IMR-90 (cell line): ENCODE results near the gene PLXNA4. TPM values are rescaled to one million over a fixed set of nuclear protein-coding genes. Genes with fewer than 3 reads are reported as not detected.

Source experiments
- ATAC-seq: fragments of 200-7000 bp; cut with Tn5 transposase; 2 replicates; pipeline ENCODE4 v1.9.1; 2020; ENCODE audit warnings: low read depth, mild to moderate bottlenecking, moderate library complexity
- BruUV-seq: library from RNA; stranded (reverse); fragments of 400-500 nt; replicated peaks from 2 replicates; lab custom pipeline; 2021; lab: Mats Ljungman, UMichigan
- CTCF ChIA-PET: fragments of 300-600 bp; formaldehyde crosslinking; extraction: SDS; loops from one replicate; lab custom pipeline; 2021; ENCODE audit warnings: antibody characterized with exemption; lab: Yijun Ruan, JAX
- POLR2A ChIA-PET: fragments of 300-600 bp; sonication (Branson Sonifier 250); formaldehyde crosslinking; loops from one replicate; lab custom pipeline; 2022; ENCODE audit warnings: antibody characterized with exemption; ENCODE audit not compliant: unreplicated experiment; lab: Charles Lee
- DNase-seq: peaks from one replicate; pipeline ENCODE4 v3.0.0; 2013
- H2AFZ ChIP-seq: replicated peaks from 2 replicates; pipeline ENCODE3; 2013; ENCODE audit warnings: low read length, mild to moderate bottlenecking; ENCODE audit not compliant: poor library complexity
- H2AK5ac ChIP-seq: 2 replicates; pipeline ENCODE4 v1.6.1; 2013; ENCODE audit warnings: low read depth, low read length, inconsistent platforms
- H2AK9ac ChIP-seq: replicated peaks from 2 replicates; pipeline ENCODE3; 2013; ENCODE audit warnings: mild to moderate bottlenecking, low read depth, low read length, moderate library complexity; ENCODE audit not compliant: poor library complexity
- H2BK120ac ChIP-seq: 2 replicates; pipeline ENCODE4 v1.6.1; 2013; ENCODE audit warnings: low read depth, low read length, inconsistent platforms
- H2BK15ac ChIP-seq: 3 replicates; pipeline ENCODE4 v1.6.1; 2013; ENCODE audit warnings: low read depth, low read length, inconsistent platforms
- H2BK20ac ChIP-seq: 2 replicates; pipeline ENCODE4 v1.6.1; 2013; ENCODE audit warnings: low read depth, mild to moderate bottlenecking, inconsistent platforms, low read length, moderate library complexity
- H2BK5ac ChIP-seq: 2 replicates; pipeline ENCODE4 v1.6.1; 2013; ENCODE audit warnings: mild to moderate bottlenecking, low read depth, low read length, inconsistent platforms; ENCODE audit not compliant: poor library complexity, severe bottlenecking
- H3K14ac ChIP-seq: replicated peaks from 2 replicates; pipeline ENCODE4 v1.6.1; 2013; ENCODE audit warnings: low read depth, low read length, inconsistent platforms
- H3K18ac ChIP-seq: 2 replicates; pipeline ENCODE4 v1.6.1; 2013; ENCODE audit warnings: low read depth, low read length, control low read depth
- H3K23ac ChIP-seq: 2 replicates; pipeline ENCODE4 v1.6.1; 2013; ENCODE audit warnings: low read depth, low read length, inconsistent platforms
- H3K27ac ChIP-seq: 2 replicates; pipeline ENCODE4 v1.5.1; 2013; ENCODE audit warnings: mild to moderate bottlenecking, control low read depth, low read length; ENCODE audit not compliant: insufficient read depth
- H3K27me3 ChIP-seq: 2 replicates; pipeline ENCODE4 v1.6.1; 2013; ENCODE audit warnings: low read length; ENCODE audit not compliant: control insufficient read depth, insufficient read depth
- H3K36me3 ChIP-seq: 2 replicates; pipeline ENCODE4 v1.6.1; 2013; ENCODE audit warnings: low read length, mixed read lengths; ENCODE audit not compliant: control insufficient read depth, insufficient read depth
- H3K4ac ChIP-seq: 2 replicates; pipeline ENCODE4 v1.6.1; 2013; ENCODE audit warnings: low read depth, low read length, inconsistent platforms
- H3K4me1 ChIP-seq: 2 replicates; pipeline ENCODE4 v1.6.1; 2013; ENCODE audit warnings: low read length, mixed read lengths; ENCODE audit not compliant: control insufficient read depth, insufficient read depth
- H3K4me2 ChIP-seq: 2 replicates; pipeline ENCODE4 v1.6.1; 2013; ENCODE audit warnings: low read depth, mild to moderate bottlenecking, control low read depth, low read length, moderate library complexity
- H3K4me3 ChIP-seq: 2 replicates; pipeline ENCODE4 v1.5.1; 2013; ENCODE audit warnings: low read depth, mild to moderate bottlenecking, control low read depth, low read length, moderate library complexity; ENCODE audit not compliant: insufficient read depth
- H3K56ac ChIP-seq: 2 replicates; pipeline ENCODE4 v1.6.1; 2013; ENCODE audit warnings: low read length, inconsistent platforms; ENCODE audit not compliant: insufficient read depth; ENCODE audit errors: extremely low read depth
- H3K79me1 ChIP-seq, 2 experiments: 2 replicates each; pipeline ENCODE4 v1.6.1; 2013; ENCODE audit warnings: low read length in 2 of 2, inconsistent platforms in 1 of 2, low read depth in 1 of 2
- H3K9ac ChIP-seq: 2 replicates; pipeline ENCODE4 v1.6.1; 2013; ENCODE audit warnings: low read depth, low read length, control low read depth
- H3K9me1 ChIP-seq: 2 replicates; pipeline ENCODE4 v1.6.1; 2013; ENCODE audit warnings: low read length, inconsistent platforms; ENCODE audit not compliant: insufficient read depth
- H3K9me3 ChIP-seq: 2 replicates; pipeline ENCODE4 v1.6.1; 2013; ENCODE audit warnings: low read length; ENCODE audit not compliant: control insufficient read depth, insufficient read depth
- H4K20me1 ChIP-seq: 2 replicates; pipeline ENCODE4 v1.6.1; 2013; ENCODE audit warnings: low read length, inconsistent platforms; ENCODE audit not compliant: insufficient read depth
- H4K5ac ChIP-seq: 2 replicates; pipeline ENCODE4 v1.6.1; 2013; ENCODE audit warnings: mild to moderate bottlenecking, low read depth, low read length, control low read depth
- H4K8ac ChIP-seq, 2 experiments: 2 replicates each; pipeline ENCODE4 v1.6.1; 2013; ENCODE audit warnings: low read depth in 2 of 2, low read length in 2 of 2, control low read depth in 1 of 2, inconsistent platforms in 1 of 2
- H4K91ac ChIP-seq: 2 replicates; pipeline ENCODE4 v1.6.1; 2013; ENCODE audit warnings: low read depth, low read length, inconsistent platforms; ENCODE audit not compliant: insufficient read depth
- BHLHE40 ChIP-seq: fragments of 150-350 bp; IDR thresholded peaks from 2 replicates; pipeline ENCODE4 v1.6.1; 2016; ENCODE audit warnings: mild to moderate bottlenecking, low read depth, low read length
- CEBPB ChIP-seq: IDR thresholded peaks from 2 replicates; pipeline ENCODE4 v1.6.1; 2012; ENCODE audit warnings: low read depth, low read length, improper control_type of control experiment
- FOS ChIP-seq: fragments of 150-350 bp; IDR thresholded peaks from 2 replicates; pipeline ENCODE4 v1.6.1; 2016; ENCODE audit warnings: low read depth, low read length
- MXI1 ChIP-seq: IDR thresholded peaks from 2 replicates; pipeline ENCODE4 v1.6.1; 2012; ENCODE audit warnings: low read depth, mild to moderate bottlenecking, low read length, moderate library complexity, borderline replicate concordance
- RAD21 ChIP-seq: IDR thresholded peaks from 2 replicates; pipeline ENCODE4 v1.6.1; 2012; ENCODE audit warnings: low read length, improper control_type of control experiment
- RCOR1 ChIP-seq: IDR thresholded peaks from 2 replicates; pipeline ENCODE4 v1.6.1; 2012; ENCODE audit warnings: mild to moderate bottlenecking, low read length, improper control_type of control experiment; ENCODE audit not compliant: insufficient replicate concordance
- RFX5 ChIP-seq: IDR thresholded peaks from 2 replicates; pipeline ENCODE4 v1.8.0; 2012; ENCODE audit warnings: low read depth, mild to moderate bottlenecking, low read length, moderate library complexity
- WGBS, 2 experiments: methylation state at CpG; one replicate each; pipeline versions ENCODE4 v1.1.5 to v1.1.7; 2013; ENCODE audit warnings: missing lambda C conversion rate in 2 of 2; ENCODE audit not compliant: insufficient read length in 1 of 2; ENCODE audit errors: extremely low coverage in 2 of 2; 5-methylcytosine and 5-hydroxymethylcytosine counted together
- dilution Hi-C: fragments of 300-500 bp; cut with HindIII; formaldehyde crosslinking; loops from one replicate; pipeline ENCODE4 v1.14.3; 2018; ENCODE audit warnings: low sequenced_read_pairs; ENCODE audit not compliant: unreplicated experiment
- in situ Hi-C: fragments of 300-500 bp; cut with MboI; formaldehyde crosslinking; loops from 3 replicates; pipeline ENCODE4 v1.14.3; 2019; ENCODE audit warnings: low sequenced_read_pairs, inconsistent platforms, mixed read lengths
- intact Hi-C: fragments of 100-400 bp; cut with micrococcal nuclease; formaldehyde crosslinking; loops from 2 replicates; pipeline ENCODE4 v1.10.0; 2022
- polyA plus RNA-seq, 3 experiments: library from polyadenylated mRNA; depleted of rRNA; stranded (reverse); fragments of >200 nt; gene quantifications; 2 replicates each; pipeline ENCODE4 v1.2.3, GENCODE V29; 2012; ENCODE audit warnings: low replicate concordance in 1 of 3
- total RNA-seq: library from RNA; depleted of rRNA; stranded (reverse); fragments of >200 nt; gene quantifications from 2 replicates; pipeline ENCODE4 v1.2.3, GENCODE V29; 2012
- TF ChIP-seq, protein P1 (sequence below): fragments of 150-350 bp; IDR thresholded peaks from 2 replicates; pipeline ENCODE4 v1.6.1; 2017; ENCODE audit warnings: mild to moderate bottlenecking, antibody characterized with exemption, low read length, low read depth
- TF ChIP-seq, protein P2 (sequence below): fragments of 150-350 bp; IDR thresholded peaks from 2 replicates; pipeline ENCODE4 v1.6.1; 2016; ENCODE audit warnings: low read depth, mild to moderate bottlenecking, low read length, moderate library complexity, borderline replicate concordance
- TF ChIP-seq, protein P3 (sequence below): conservative IDR thresholded peaks from 2 replicates; pipeline ENCODE4 v1.5.1; 2012; ENCODE audit warnings: mild to moderate bottlenecking, low read depth, low read length, improper control_type of control experiment

Gene PLXNA4
- total and polyA plus RNA-seq, 2 of the 4 experiments (the other 2 are of a cell fraction): under 0.01 TPM

DNA sequence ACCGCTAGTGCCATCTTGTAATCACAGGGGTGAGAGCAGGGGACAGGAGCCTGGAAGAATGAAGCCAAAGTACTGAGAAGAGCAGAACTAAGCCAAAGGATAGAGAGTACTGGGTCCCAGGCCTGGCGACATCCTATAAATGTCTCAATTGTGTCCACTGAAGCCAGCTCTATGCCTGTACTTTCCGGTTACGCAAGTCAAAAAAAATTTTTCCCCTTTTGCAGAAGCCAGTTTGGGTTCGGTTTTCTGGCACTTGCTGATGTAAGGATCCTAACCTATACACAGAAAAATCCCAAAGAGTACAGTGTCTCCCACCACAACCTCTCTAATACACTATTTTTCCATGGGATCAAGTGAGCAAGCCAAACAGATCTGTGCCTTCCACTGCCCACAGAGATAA lies 61.1 kb downstream of the PLXNA4 start:
- no peaks in the 10 kb centered on the region for H3K79me1 ChIP-seq
- dilution Hi-C loops: no loop called here
- H3K36me3 ChIP-seq: no peaks in the 10 kb centered on the region
- H3K56ac ChIP-seq: no peak overlapping the region
- intact Hi-C loops: no loop called here
- in situ Hi-C loops: no loop called here
- no TSS peak for BruUV-seq
- WGBS, 2 experiments: 85% methylated on average over 2 of the region's 5 CpGs; no CpG with 5 or more reads in 1 of the 2 experiments
- no peaks in the 10 kb centered on the region for H3K4me1 ChIP-seq
- no peak overlapping the region for H3K23ac ChIP-seq
- no peak overlapping the region for H4K8ac ChIP-seq
- no peak overlapping the region for H3K14ac ChIP-seq
- no peak overlapping the region for H2AK9ac ChIP-seq
- DNase-seq (no peak), ATAC-seq (no peak)
- no peak overlapping the region for H3K18ac ChIP-seq
- no peak overlapping the region for H2BK15ac ChIP-seq
- H2AK5ac ChIP-seq: no peak overlapping the region
- H3K9me3 ChIP-seq: no peaks in the 10 kb centered on the region; the same call in 1 of the 2 replicates
- CTCF ChIA-PET: no interaction called here
- H3K4ac ChIP-seq: no peak overlapping the region
- no peak overlapping the region for H3K4me3 ChIP-seq
- no peaks in the 10 kb centered on the region for H4K20me1 ChIP-seq
- no peak overlapping the region for H3K27ac ChIP-seq
- H3K4me2 ChIP-seq: no peak overlapping the region
- H3K9ac ChIP-seq: no peak overlapping the region
- no peak overlapping the region for H2BK5ac ChIP-seq
- TF ChIP-seq, protein P1, sequence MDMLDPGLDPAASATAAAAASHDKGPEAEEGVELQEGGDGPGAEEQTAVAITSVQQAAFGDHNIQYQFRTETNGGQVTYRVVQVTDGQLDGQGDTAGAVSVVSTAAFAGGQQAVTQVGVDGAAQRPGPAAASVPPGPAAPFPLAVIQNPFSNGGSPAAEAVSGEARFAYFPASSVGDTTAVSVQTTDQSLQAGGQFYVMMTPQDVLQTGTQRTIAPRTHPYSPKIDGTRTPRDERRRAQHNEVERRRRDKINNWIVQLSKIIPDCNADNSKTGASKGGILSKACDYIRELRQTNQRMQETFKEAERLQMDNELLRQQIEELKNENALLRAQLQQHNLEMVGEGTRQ: no peak
- TF ChIP-seq CEBPB: no peak
- no peak for TF ChIP-seq RCOR1
- TF ChIP-seq, protein P2, sequence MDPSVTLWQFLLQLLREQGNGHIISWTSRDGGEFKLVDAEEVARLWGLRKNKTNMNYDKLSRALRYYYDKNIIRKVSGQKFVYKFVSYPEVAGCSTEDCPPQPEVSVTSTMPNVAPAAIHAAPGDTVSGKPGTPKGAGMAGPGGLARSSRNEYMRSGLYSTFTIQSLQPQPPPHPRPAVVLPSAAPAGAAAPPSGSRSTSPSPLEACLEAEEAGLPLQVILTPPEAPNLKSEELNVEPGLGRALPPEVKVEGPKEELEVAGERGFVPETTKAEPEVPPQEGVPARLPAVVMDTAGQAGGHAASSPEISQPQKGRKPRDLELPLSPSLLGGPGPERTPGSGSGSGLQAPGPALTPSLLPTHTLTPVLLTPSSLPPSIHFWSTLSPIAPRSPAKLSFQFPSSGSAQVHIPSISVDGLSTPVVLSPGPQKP: no peak
- TF ChIP-seq RAD21: no peak
- TF ChIP-seq, protein P3, sequence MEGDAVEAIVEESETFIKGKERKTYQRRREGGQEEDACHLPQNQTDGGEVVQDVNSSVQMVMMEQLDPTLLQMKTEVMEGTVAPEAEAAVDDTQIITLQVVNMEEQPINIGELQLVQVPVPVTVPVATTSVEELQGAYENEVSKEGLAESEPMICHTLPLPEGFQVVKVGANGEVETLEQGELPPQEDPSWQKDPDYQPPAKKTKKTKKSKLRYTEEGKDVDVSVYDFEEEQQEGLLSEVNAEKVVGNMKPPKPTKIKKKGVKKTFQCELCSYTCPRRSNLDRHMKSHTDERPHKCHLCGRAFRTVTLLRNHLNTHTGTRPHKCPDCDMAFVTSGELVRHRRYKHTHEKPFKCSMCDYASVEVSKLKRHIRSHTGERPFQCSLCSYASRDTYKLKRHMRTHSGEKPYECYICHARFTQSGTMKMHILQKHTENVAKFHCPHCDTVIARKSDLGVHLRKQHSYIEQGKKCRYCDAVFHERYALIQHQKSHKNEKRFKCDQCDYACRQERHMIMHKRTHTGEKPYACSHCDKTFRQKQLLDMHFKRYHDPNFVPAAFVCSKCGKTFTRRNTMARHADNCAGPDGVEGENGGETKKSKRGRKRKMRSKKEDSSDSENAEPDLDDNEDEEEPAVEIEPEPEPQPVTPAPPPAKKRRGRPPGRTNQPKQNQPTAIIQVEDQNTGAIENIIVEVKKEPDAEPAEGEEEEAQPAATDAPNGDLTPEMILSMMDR: no peak
- TF ChIP-seq FOS: no peak
- TF ChIP-seq RFX5: no peak
- no peak for TF ChIP-seq MXI1
- TF ChIP-seq BHLHE40: no peak
- no peaks in the 10 kb centered on the region for H3K27me3 ChIP-seq
- no peak overlapping the region for H4K91ac ChIP-seq
- POLR2A ChIA-PET: no interaction called here
- H3K9me1 ChIP-seq: no peaks in the 10 kb centered on the region; the same call in 1 of the 2 replicates
- no peak overlapping the region for H4K5ac ChIP-seq
- no peak overlapping the region for H2BK120ac ChIP-seq
- H2AFZ ChIP-seq: no peak overlapping the region
- no peak overlapping the region for H2BK20ac ChIP-seq
